DMS153 treated with DMSO at 0.1 percent for 48 hours (cell line): ENCODE results near the gene REG3G.
"Not testable (repeated sequence)": the region's sequence is repeated elsewhere in the genome, so short reads cannot be mapped to it uniquely, and the experiment has no call there.

Experiments used
- DNase-seq: peaks from one replicate; lab custom pipeline; 2025; ENCODE audit not compliant: unreplicated experiment; lab: John Stamatoyannopoulos, UW

REG3G gene

GRCh38 chr2:79013629-79014028, 11.9 kb upstream of the REG3G start:
- DNase-seq = no peak

DNA sequence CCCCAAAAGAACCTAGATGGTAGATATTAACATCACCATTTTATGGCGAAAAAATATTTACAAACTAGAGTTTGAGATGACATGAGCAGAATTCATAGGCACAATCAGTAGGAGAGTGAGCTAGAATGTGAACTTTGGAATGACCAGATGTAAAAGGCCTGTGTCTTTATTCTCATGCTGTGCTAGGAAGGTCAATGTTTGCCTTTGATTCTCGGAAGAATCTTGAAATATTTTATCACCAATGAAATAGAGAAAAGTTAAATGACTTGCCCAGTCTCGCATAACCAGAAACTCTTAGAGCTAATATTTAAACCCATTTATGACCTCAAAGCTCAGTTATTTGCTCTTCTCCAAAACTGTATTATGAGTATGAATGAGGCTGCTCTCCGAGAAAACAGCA, 9.2 kb upstream of the REG3G start:
- DNase-seq = no peak

DNA sequence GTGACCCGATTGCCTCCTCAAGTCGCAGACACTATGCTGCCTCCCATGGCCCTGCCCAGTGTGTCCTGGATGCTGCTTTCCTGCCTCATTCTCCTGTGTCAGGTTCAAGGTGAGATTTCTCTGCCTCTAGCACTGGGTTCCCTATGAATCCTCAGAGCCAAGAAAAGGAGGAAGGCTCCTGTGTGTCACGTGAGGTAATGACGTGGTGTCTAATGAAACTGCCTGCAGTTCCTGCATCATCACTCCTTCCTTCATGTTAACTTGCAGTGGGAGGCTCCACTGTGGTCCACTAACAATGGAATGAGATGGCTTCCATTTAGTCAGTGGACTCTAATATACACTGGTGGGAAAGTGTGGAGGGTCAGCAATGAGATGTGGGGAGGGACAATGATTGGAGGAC, 559 bp downstream of the REG3G start:
- DNase-seq = no peak

- DNase-seq = no peak
Measured at GRCh38 chr2:79039944-79040343, 14.4 kb downstream of the REG3G start.

GRCh38 chr2:79041032-79041448, 15.5 kb downstream of the REG3G start:
- peak; percentile 27 for DNase-seq

GRCh38 chr2:79053486-79053885, 28.0 kb downstream of the REG3G start:
- not testable (repeated sequence) for DNase-seq

- not testable (repeated sequence) for DNase-seq
Measured at GRCh38 chr2:79054769-79055168, 29.3 kb downstream of the REG3G start.

DNA sequence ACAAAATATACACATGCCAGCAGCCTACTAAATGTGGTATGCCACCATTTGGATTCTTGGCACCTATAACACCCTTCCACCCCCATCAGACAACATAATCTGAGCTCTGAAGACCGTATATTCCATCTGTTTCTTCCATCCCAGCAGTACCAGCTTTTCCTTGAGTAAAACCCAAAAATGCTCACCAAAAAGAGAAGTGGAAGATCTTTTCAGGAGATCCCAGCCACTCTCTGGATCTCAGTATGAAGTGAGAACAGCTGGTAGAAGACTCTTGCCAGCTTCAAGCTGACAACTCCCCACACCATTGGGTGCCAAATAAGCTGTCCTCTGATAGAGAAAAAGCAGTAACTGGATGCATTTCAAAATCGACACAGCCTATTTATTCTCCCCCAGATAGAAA, 39.7 kb downstream of the REG3G start:
- no peak for DNase-seq

DNA sequence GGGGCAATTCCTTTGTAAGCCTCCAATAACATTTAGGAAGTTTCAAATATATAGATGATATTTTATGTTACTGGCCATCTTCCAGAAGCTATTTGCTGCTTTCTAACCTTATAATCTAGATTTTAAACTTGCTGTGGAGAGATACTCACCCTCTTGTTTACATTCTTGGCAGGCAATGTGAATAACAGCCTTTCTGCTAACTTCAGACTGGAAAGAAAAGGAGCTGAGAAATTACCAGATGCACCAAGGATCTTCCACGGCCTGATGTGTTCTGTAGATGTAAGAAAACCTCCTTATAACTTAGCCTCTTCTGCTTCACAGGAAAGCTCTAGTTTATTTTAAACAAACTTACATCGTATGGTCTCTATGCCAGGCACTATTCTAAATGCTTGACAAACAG, 45.6 kb downstream of the REG3G start:
- DNase-seq = no peak
